Nephron (organoid): Measurements from ENCODE around the gene PKP4.

ENCODE experiments used
- H3K27ac Mint-ChIP-seq, 3 experiments: 2 replicates each; pipeline ENCODE4 v1.8.0; 2020; ENCODE audit warnings: mixed read lengths in 3 of 3, mild to moderate bottlenecking in 2 of 3, moderate library complexity in 1 of 3
- H3K27me3 Mint-ChIP-seq: 2 replicates; pipeline ENCODE4 v1.8.0; 2021; ENCODE audit warnings: low read depth, mild to moderate bottlenecking, moderate library complexity, mixed read lengths
- H3K36me3 Mint-ChIP-seq: 2 replicates; pipeline ENCODE4 v1.8.0; 2020; ENCODE audit warnings: low read depth, mixed read lengths
- H3K4me1 Mint-ChIP-seq: 2 replicates; pipeline ENCODE4 v1.8.0; 2020; ENCODE audit warnings: mixed read lengths
- H3K4me3 Mint-ChIP-seq, 3 experiments: 2 replicates each; pipeline ENCODE4 v1.8.0; 2020; ENCODE audit warnings: mild to moderate bottlenecking in 3 of 3, mixed read lengths in 3 of 3, moderate library complexity in 2 of 3
- H3K9me3 Mint-ChIP-seq: 2 replicates; pipeline ENCODE4 v1.8.0; 2020; ENCODE audit warnings: mixed read lengths
- TF ChIP-seq, protein P1 (sequence below), 3 experiments: fragments of 200-600 bp; sonication (generic); IDR thresholded peaks; one replicate each; pipeline ENCODE4 v1.5.0; 2021; ENCODE audit warnings: antibody characterized with exemption in 3 of 3; ENCODE audit not compliant: unreplicated experiment in 3 of 3

PKP4 gene

DNA sequence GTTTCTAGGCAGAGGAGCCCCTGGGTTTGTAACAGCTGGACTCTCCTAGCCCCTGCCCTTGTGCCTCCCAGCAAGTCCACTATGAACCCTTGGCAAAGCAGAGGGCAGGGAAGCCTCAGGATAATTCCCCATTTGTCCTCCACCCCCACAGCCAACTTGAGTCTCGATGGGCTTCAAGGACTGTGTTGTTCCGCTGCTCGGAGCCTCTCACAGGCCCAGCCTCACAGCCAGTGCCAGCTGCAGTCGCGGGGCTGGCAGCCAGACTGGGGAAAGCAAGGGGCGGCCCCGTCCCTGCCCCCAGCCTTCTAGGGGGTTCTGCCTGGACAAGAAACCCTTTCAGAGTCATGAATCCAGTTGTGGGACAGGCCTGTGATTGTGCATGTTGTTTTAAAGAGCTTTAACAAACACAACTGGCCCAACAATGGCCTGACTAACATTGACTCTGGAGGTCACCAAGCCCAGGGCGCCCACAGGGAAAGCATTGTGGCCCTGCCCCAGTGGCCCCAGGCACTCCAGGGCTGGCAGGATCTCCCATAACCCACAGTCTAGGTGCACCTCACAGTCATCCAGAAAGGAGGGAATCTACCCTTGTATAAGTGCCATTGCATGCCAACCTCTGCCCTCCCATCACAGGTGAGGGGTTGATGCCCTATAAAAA, 266.6 kb downstream of the PKP4 start:
- no peaks in the 10 kb centered on the region for H3K36me3 Mint-ChIP-seq
- no peak overlapping the region for H3K4me3 Mint-ChIP-seq
- TF ChIP-seq, protein P1, sequence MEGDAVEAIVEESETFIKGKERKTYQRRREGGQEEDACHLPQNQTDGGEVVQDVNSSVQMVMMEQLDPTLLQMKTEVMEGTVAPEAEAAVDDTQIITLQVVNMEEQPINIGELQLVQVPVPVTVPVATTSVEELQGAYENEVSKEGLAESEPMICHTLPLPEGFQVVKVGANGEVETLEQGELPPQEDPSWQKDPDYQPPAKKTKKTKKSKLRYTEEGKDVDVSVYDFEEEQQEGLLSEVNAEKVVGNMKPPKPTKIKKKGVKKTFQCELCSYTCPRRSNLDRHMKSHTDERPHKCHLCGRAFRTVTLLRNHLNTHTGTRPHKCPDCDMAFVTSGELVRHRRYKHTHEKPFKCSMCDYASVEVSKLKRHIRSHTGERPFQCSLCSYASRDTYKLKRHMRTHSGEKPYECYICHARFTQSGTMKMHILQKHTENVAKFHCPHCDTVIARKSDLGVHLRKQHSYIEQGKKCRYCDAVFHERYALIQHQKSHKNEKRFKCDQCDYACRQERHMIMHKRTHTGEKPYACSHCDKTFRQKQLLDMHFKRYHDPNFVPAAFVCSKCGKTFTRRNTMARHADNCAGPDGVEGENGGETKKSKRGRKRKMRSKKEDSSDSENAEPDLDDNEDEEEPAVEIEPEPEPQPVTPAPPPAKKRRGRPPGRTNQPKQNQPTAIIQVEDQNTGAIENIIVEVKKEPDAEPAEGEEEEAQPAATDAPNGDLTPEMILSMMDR (IDR thresholded peaks at IDR 0.05; ENCODE audit: unreplicated experiment in 3 of 3), result no peak
- no peaks in the 10 kb centered on the region for H3K9me3 Mint-ChIP-seq
- H3K4me1 Mint-ChIP-seq, result peaks cover 48% of the 10 kb centered on the region
- H3K27ac Mint-ChIP-seq, result no peak overlapping the region
- H3K27me3 Mint-ChIP-seq, result peaks cover 7% of the 10 kb centered on the region

DNA sequence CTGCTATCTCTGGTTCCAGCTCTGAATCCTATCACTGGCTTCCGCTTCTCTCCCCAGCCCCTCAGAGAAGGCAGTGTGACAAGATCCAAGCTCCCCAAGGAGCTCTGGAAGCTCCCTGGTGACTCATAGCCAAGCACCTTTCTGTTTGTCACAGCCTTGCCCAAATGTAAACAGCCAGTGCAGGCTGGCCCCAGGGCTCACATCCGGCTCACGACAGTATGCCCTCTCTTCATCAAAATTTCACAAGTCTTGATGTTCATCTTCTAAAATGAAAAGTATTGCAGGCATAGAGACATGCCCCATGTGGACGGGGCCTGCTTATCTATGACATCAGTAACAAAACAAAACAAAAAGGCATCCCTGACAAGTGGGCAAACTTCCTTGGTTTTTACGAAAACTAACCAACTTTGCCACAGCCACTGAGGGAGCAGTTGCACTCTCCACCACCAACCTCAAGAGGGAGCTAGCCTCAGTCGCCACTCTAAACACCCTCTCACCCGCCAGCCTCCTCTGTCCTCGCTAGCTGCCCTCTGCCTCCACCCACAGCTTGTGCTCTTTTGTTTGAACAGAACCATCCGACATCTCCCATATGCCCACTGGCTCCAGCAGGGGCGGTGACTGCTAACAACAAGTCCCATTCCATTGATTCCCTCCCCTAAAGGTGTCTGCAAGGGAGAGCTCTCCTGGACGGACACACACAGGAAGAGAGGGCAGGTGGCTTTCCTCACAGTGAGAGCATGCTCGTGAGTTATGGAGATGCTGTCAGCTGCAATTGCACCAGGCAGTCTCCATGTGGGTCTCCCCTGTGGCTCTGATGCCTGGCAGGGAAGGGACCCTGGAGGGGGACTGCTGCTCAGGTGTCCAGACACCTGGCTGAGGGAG, 267.4 kb downstream of the PKP4 start:
- peaks cover 53% of the 10 kb centered on the region for H3K4me1 Mint-ChIP-seq
- H3K27me3 Mint-ChIP-seq, result peaks cover 3% of the 10 kb centered on the region
- TF ChIP-seq, protein P1 (IDR thresholded peaks at IDR 0.05; ENCODE audit: unreplicated experiment in 3 of 3), result no peak
- H3K36me3 Mint-ChIP-seq, result no peaks in the 10 kb centered on the region
- H3K9me3 Mint-ChIP-seq, result no peaks in the 10 kb centered on the region
- peak overlapping the region in 1 of 3 experiments; percentile 19 for H3K27ac Mint-ChIP-seq
- H3K4me3 Mint-ChIP-seq, result no peak overlapping the region

DNA sequence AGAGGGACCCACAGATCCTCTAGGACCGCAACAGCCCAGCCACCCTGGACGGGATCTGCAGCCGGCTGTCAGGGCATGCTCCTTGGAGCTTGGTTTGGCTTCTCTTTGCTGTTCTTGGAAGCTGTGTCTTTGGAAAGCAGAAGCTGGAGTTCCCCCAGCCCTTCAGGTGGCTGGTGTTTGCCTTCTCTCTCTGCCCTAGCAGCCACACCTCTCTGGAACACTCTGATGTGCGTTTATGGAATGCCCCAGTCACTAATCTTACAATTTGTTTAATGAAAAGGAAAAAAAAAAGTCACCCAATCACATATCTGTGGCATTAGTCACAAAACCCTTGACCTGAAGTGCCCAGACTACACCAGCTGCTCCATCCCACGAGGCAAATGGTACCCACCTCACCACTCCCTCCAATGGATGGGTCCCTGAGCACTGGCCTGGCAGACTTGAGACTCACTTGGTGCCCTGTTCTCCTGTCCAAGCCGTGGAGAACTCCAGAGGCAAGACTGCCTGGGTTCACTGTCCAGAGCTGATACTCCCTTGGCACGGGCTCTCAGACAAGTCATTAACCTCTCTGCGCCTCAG, 268.1 kb downstream of the PKP4 start:
- TF ChIP-seq, protein P1 (IDR thresholded peaks at IDR 0.05; ENCODE audit: unreplicated experiment in 3 of 3), result no peak
- H3K4me1 Mint-ChIP-seq, result peaks cover 58% of the 10 kb centered on the region
- no peaks in the 10 kb centered on the region for H3K9me3 Mint-ChIP-seq
- no peaks in the 10 kb centered on the region for H3K36me3 Mint-ChIP-seq
- peaks cover 3% of the 10 kb centered on the region for H3K27me3 Mint-ChIP-seq
- no peak overlapping the region for H3K27ac Mint-ChIP-seq
- H3K4me3 Mint-ChIP-seq, result no peak overlapping the region

DNA sequence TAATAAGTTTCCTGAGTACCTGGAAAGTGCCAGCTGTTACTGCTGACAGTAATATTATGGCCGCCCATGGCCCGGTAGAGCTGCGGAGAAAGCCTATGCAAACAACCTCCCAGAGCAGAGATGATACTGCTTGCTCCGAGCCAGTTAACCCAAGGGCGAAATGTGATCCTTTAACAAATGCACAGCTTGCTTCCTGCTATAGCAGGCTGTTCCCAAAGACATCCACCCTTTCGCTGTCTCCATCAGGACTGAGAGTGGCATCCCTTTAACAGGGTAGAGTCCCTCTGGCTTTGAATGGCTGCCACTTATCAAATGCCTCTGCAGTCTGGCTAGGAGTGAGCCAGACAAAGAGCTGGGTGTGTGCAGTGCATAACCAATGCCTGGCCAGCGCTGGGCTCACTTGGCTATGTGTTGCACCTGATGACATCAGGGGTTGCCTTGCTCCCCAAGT, 268.7 kb downstream of the PKP4 start:
- peaks cover 63% of the 10 kb centered on the region for H3K4me1 Mint-ChIP-seq
- H3K36me3 Mint-ChIP-seq, result no peaks in the 10 kb centered on the region
- H3K27me3 Mint-ChIP-seq, result peaks cover 3% of the 10 kb centered on the region
- H3K4me3 Mint-ChIP-seq, result no peak overlapping the region
- H3K27ac Mint-ChIP-seq, result no peak overlapping the region
- H3K9me3 Mint-ChIP-seq, result no peaks in the 10 kb centered on the region
- TF ChIP-seq, protein P1 (IDR thresholded peaks at IDR 0.05; ENCODE audit: unreplicated experiment in 3 of 3), result no peak

DNA sequence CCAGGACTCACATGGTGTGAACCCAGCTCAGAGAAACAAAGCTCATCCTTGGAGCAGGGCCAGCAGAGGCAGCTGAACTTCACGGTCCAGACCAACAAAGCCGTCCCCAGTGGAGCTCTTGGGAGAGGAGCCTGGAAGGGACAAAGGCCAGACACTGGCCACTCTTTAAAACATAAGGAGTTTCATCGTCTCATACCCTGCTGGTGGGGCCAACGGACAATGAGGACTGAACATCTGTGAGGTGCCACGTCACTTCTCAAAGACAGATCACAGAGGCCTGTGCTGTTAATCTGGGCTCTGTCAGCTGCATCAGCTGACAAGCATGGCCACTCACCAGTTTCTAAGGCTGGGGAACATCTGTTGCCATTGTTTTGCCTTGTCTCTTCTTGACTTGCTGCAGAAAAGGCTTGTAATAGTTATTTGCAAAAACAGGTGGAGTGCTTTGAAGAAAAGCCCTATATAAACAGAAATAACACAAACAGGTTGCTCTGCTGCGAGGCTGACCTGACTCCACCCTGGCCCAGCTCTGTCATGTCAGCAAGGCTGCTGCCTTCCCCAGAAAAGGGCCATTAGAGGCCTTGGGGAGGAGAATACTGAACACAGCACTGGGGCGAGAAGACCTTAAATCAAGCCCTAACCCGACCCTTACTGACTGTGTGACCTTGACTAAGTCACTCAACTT, 270.3 kb downstream of the PKP4 start:
- Mint-ChIP-seq H3K4me1 (peaks cover 69% of the 10 kb centered on the region), H3K9me3 (no peaks in the 10 kb centered on the region), H3K36me3 (no peaks in the 10 kb centered on the region), H3K4me3 (no peak overlapping the region), H3K27ac (peak overlapping the region in 1 of 3 experiments; percentile 16), H3K27me3 (peaks cover 3% of the 10 kb centered on the region)
- TF ChIP-seq, protein P1 (IDR thresholded peaks at IDR 0.05; ENCODE audit: unreplicated experiment in 3 of 3), result no peak
